Right lobe of liver (tissue), 6 donors: Measurements from ENCODE around the gene SDF4. TPM values are rescaled to one million over a fixed set of nuclear protein-coding genes. Genes with fewer than 3 reads are reported as not detected.

ENCODE experiments used
- ATAC-seq, 4 donors: fragments of 200-7000 bp; cut with Tn5 transposase; one replicate each; pipeline ENCODE4 v1.9.1; 2020; ENCODE audit warnings: mild to moderate bottlenecking in 4 of 4, moderate library complexity in 4 of 4
- DNase-seq, 3 donors: peaks; one replicate each; pipeline ENCODE4 v3.0.0-alpha.2; 2020
- H3K27ac ChIP-seq, 3 donors: fragments of 200-600 bp; one replicate each; pipeline ENCODE4 v1.8.0; 2022
- H3K27me3 ChIP-seq, 2 donors: fragments of 200-600 bp; one replicate each; pipeline ENCODE4 v1.8.0; 2022
- H3K36me3 ChIP-seq, 4 donors: fragments of 200-600 bp; sonication (generic) in 1 of 4; one replicate each; pipeline versions ENCODE4 v1.5.1 to v1.8.0; 2017 to 2022; ENCODE audit warnings: control low read depth in 1 of 4
- H3K4me1 ChIP-seq, 4 donors: fragments of 200-600 bp; sonication (generic) in 1 of 4; one replicate each; pipeline versions ENCODE4 v1.5.1 to v1.8.0; 2017 to 2022; ENCODE audit warnings: control low read depth in 1 of 4
- H3K4me3 ChIP-seq, 3 donors: fragments of 200-600 bp; one replicate each; pipeline ENCODE4 v1.8.0; 2022
- H3K9me3 ChIP-seq, 4 donors: fragments of 200-600 bp; sonication (generic) in 1 of 4; one replicate each; pipeline versions ENCODE4 v1.5.1 to v1.8.0; 2017 to 2022; ENCODE audit warnings: control low read depth in 1 of 4
- CTCF ChIP-seq, 4 donors: fragments of 200-600 bp in 3 of 4; fragments of 450-650 bp in 1 of 4; IDR thresholded peaks; one replicate each; pipeline versions ENCODE4 v1.5.1 to v1.8.0; 2016 to 2022; ENCODE audit warnings: antibody characterized with exemption in 4 of 4, mild to moderate bottlenecking in 2 of 4
- POLR2A ChIP-seq: fragments of 450-650 bp; IDR thresholded peaks from one replicate; pipeline ENCODE4 v1.6.1; 2017; ENCODE audit warnings: antibody characterized with exemption, mild to moderate bottlenecking
- WGBS: methylation state at CpG from one replicate; pipeline ENCODE4 v1.1.6; 2018; ENCODE audit warnings: low coverage, low lambda C conversion rate; ENCODE audit not compliant: insufficient coverage; ENCODE audit errors: missing lambda C conversion rate; 5-methylcytosine and 5-hydroxymethylcytosine counted together
- intact Hi-C, 2 donors: fragments of 100-400 bp; cut with DNase I; formaldehyde crosslinking; loops; one replicate each; pipeline versions ENCODE4 v1.11.2 to v1.14.1; 2022
- total RNA-seq, 6 experiments: library from RNA; depleted of rRNA in 2 of 6; stranded (reverse); fragments of >200 nt in 2 of 6; fragmentation: NEBNext Ultra II Directional in 3 of 6; extraction: Animal tissue kit (Norgen Biotek cat#: 25700) in 3 of 6; gene quantifications; one replicate each; pipeline versions ENCODE4 v1.1.0 to v1.2.4, GENCODE V29; 2016 to 2023
- donor health status: DM: no; HTN: yes; CAD: no.
- donor health status: DM: no; HTN: no; CAD: no.
- donor health status: DM: no; HTN: no; CAD: no.
- donor health status: DM: no; HTN: yes; CAD: no.
- donor health status: DM: no; HTN: yes; CAD: no.

SDF4 gene
- total RNA-seq, 6 experiments from 2014 or later, result 112 to 148 (median 142) TPM

GRCh38 chr1:1262071-1262470 lies 30.3 kb upstream of the SDF4 start:
- no peaks in the 10 kb centered on the region for H3K4me1 ChIP-seq
- no peaks in the 10 kb centered on the region for H3K9me3 ChIP-seq
- ATAC-seq (no peak), DNase-seq (no peak)
- TF ChIP-seq CTCF (IDR thresholded peaks at IDR 0.05) (no peak), POLR2A (no peak)
- no peaks in the 10 kb centered on the region for H3K27me3 ChIP-seq
- peaks cover 0 to 41% (median 9%) of the 10 kb centered on the region in 4 donors for H3K36me3 ChIP-seq
- 100% methylated on average over 1 of the region's 17 CpGs for WGBS
- no peak overlapping the region for H3K27ac ChIP-seq
- no peak overlapping the region for H3K4me3 ChIP-seq
- intact Hi-C loops, result loop anchor here in 1 of 2 donors (10.0 kb wide), 1 partner anchor 137 kb away; no protein-coding TSS in a partner anchor

GRCh38 chr1:1260843-1261560 lies 29.2 kb upstream of the SDF4 start:
- H3K4me3 ChIP-seq, result no peak overlapping the region
- intact Hi-C loops, result loop anchor here in 1 of 2 donors (10.0 kb wide), 1 partner anchor 136 kb away; no protein-coding TSS in a partner anchor
- H3K36me3 ChIP-seq, result peaks cover 0 to 46% (median 11%) of the 10 kb centered on the region in 4 donors
- H3K27ac ChIP-seq, result no peak overlapping the region
- TF ChIP-seq CTCF (IDR thresholded peaks at IDR 0.05) (no peak), POLR2A (no peak)
- H3K9me3 ChIP-seq, result no peaks in the 10 kb centered on the region
- 69% methylated on average over 8 of the region's 16 CpGs for WGBS
- ATAC-seq, result peak; percentile 29 to 53 (median 50)
- no peaks in the 10 kb centered on the region for H3K4me1 ChIP-seq
- H3K27me3 ChIP-seq, result no peaks in the 10 kb centered on the region
- no peak for DNase-seq

- DNase-seq (no peak), ATAC-seq (no peak)
- Histone ChIP-seq H3K9me3 (no peaks in the 10 kb centered on the region), H3K4me1 (no peaks in the 10 kb centered on the region), H3K27ac (no peak overlapping the region), H3K27me3 (no peaks in the 10 kb centered on the region), H3K4me3 (no peak overlapping the region), H3K36me3 (peaks cover 0 to 56% (median 12%) of the 10 kb centered on the region in 4 donors)
- intact Hi-C loops, result loop anchor here in 1 of 2 donors (10.0 kb wide), 1 partner anchor 135 kb away; no protein-coding TSS in a partner anchor
- TF ChIP-seq CTCF (IDR thresholded peaks at IDR 0.05), result no peak
- no peak for TF ChIP-seq POLR2A
- WGBS, result 78% methylated on average over 5 of the region's 26 CpGs
These were observed 28.3 kb upstream of the SDF4 start for GRCh38 chr1:1259951-1260600.

GRCh38 chr1:1259540-1259939 lies 27.7 kb upstream of the SDF4 start:
- no peaks in the 10 kb centered on the region for H3K4me1 ChIP-seq
- intact Hi-C loops, result no loop called here
- no peak for DNase-seq

More at GRCh38 chr1:1259540-1259939, 27.7 kb upstream of the SDF4 start:
- Histone ChIP-seq H3K4me3 (no peak overlapping the region), H3K36me3 (peaks cover 0 to 56% (median 14%) of the 10 kb centered on the region in 4 donors), H3K9me3 (no peaks in the 10 kb centered on the region), H3K27me3 (no peaks in the 10 kb centered on the region), H3K27ac (no peak overlapping the region)
- ATAC-seq, result no peak
- 100% methylated on average over 1 of the region's 18 CpGs for WGBS
- TF ChIP-seq POLR2A (no peak), CTCF (IDR thresholded peaks at IDR 0.05) (no peak)
